Lung (tissue), 12 donors: Measurements from ENCODE around the gene SULT4A1. TPM values are rescaled to one million over a fixed set of nuclear protein-coding genes. Genes with fewer than 3 reads are reported as not detected.

Experiments
- ATAC-seq: fragments of 200-7000 bp; cut with Tn5 transposase; one replicate; pipeline ENCODE4 v1.9.1; 2020; ENCODE audit warnings: moderate number of reproducible peaks; ENCODE audit not compliant: insufficient read depth, low FRiP score
- DNase-seq, 3 donors: peaks; one replicate each; pipeline ENCODE4 v3.0.0-alpha.2; 2013 to 2017
- H3K27ac ChIP-seq, 2 donors: one replicate each; pipeline ENCODE4 v1.5.1; 2013; ENCODE audit warnings: mild to moderate bottlenecking in 2 of 2, moderate library complexity in 2 of 2, control low read depth in 1 of 2, inconsistent platforms in 1 of 2, low read depth in 1 of 2, low read length in 1 of 2
- H3K27me3 ChIP-seq, 3 donors: one replicate each; pipeline ENCODE4 v1.5.1; 2013; ENCODE audit warnings: low read length in 2 of 3; ENCODE audit not compliant: control insufficient read depth in 3 of 3, insufficient read depth in 3 of 3
- H3K36me3 ChIP-seq, 4 donors: one replicate each; pipeline ENCODE4 v1.5.1; 2013; ENCODE audit warnings: low read length in 4 of 4, mild to moderate bottlenecking in 1 of 4, moderate library complexity in 1 of 4; ENCODE audit not compliant: control insufficient read depth in 4 of 4, insufficient read depth in 4 of 4
- H3K4me1 ChIP-seq, 5 donors: one replicate each; pipeline ENCODE4 v1.5.1; 2013; ENCODE audit warnings: low read length in 5 of 5, mild to moderate bottlenecking in 2 of 5, moderate library complexity in 1 of 5; ENCODE audit not compliant: control insufficient read depth in 5 of 5, insufficient read depth in 5 of 5
- H3K4me3 ChIP-seq: one replicate; pipeline ENCODE4 v1.5.1; 2013; ENCODE audit warnings: mild to moderate bottlenecking, control low read depth, moderate library complexity
- H3K9ac ChIP-seq, 2 donors: one replicate each; pipeline ENCODE4 v1.5.1; 2013; ENCODE audit warnings: low read length in 2 of 2, control low read depth in 1 of 2; ENCODE audit not compliant: insufficient read depth in 1 of 2
- H3K9me3 ChIP-seq, 4 donors: one replicate each; pipeline ENCODE4 v1.5.1; 2013; ENCODE audit warnings: low read length in 3 of 4, mild to moderate bottlenecking in 1 of 4, moderate library complexity in 1 of 4; ENCODE audit not compliant: control insufficient read depth in 4 of 4, insufficient read depth in 3 of 4
- WGBS, 2 donors: extraction: QIAGEN DNeasy Blood & Tissue Kit; methylation state at CpG; one replicate each; pipeline ENCODE4 v1.1.7; 2013; 5-methylcytosine and 5-hydroxymethylcytosine counted together
- polyA plus RNA-seq, 2 donors: library from polyadenylated mRNA; stranded (reverse); fragments of 200-250 nt; gene quantifications; one replicate each; pipeline ENCODE4 v1.2.1, GENCODE V29; 2013
- total RNA-seq, 2 donors: library from RNA; depleted of rRNA in 1 of 2; stranded (reverse); fragments of >200 nt in 1 of 2; gene quantifications; one replicate each; pipeline ENCODE4 v1.2.1, GENCODE V29; 2014 to 2021
- TF ChIP-seq, protein P1 (sequence below): IDR thresholded peaks from 2 replicates; pipeline ENCODE4 v1.5.1; 2012; ENCODE audit warnings: mild to moderate bottlenecking; ENCODE audit errors: control extremely low read depth, extremely low read depth
- donor health status: control.
- donor health status: control.
- donor health status: Bipolar disorder and iron deficiency.
- donor health status: healthy.
- donor health status: DM: yes; HTN: yes; CAD: no.

SULT4A1 gene
- total and polyA plus RNA-seq, 4 donors, result 0.06 to 0.31 (median 0.26) TPM; not detected in 1

DNA sequence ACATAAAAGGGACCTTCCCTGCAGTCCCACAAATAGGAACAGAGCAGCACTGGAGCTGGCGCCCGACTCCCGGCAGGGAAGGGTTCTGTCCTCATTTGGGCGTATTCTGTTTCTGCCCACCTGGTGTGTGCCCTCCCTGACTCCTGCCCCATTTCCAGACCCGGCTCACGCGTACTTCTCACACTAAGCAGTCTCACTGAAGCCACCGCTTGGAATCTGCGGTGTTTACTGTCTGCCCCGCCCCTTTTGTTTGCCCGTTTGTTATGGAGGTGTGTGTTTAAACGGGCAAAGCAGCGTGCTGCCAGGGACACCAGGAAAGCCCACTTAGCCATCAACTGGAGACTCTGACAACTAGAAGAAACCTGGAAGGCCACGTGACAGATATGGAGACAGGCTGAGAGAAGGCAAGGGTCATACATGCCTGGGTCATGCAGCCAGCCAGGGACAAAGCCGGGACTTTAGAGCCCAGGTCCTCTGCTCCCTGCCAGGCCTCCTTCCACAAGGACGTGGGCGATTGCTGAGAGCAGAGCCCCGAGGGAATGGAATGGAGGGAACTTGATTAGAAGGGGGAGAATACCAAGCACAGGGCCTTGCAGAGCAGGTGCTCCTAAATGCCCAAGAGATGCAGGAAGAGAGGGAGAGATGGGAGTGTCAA lies 41.5 kb downstream of the SULT4A1 start:
- ATAC-seq, result no peak

DNA sequence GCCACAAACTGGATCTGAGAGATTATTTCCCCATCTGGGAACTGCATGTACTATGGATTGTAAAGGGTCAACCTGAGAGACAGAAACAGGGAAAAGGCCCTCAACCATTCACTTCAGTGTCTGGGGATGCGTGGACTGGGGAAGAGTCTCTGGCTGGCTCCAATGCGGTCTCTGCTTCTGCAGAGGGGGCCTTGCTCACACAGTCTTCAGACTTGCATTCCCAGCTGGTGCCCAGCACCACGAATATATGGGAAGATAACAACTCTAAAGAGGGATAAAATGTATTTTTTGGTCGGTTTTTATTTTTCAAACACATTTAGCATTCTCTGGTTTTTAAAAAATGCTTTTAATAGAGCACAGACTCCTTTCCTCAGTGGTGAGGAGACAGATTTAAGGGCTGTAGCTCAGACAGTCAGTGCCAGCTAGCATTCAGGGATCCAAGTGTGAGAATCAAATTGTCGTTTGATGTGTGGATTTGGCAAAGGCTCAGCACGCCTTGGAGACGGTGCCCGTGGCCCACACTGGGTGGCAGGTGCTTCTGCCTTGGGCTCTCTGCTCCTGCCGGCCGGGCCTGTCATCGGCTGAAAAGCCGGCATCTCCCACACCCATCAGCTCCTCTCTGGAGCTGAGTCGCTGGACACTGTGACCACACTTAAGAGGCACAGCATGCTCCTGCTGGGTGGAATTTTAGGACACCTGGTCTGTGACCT lies 42.2 kb downstream of the SULT4A1 start:
- Histone ChIP-seq H3K9me3 (peaks cover 0 to 3% (median 0%) of the 10 kb centered on the region in 4 donors), H3K4me1 (peaks cover 0 to 13% (median 0%) of the 10 kb centered on the region in 5 donors), H3K4me3 (no peak overlapping the region), H3K27ac (no peak overlapping the region), H3K27me3 (no peaks in the 10 kb centered on the region), H3K9ac (no peak overlapping the region), H3K36me3 (no peaks in the 10 kb centered on the region)
- TF ChIP-seq, protein P1, sequence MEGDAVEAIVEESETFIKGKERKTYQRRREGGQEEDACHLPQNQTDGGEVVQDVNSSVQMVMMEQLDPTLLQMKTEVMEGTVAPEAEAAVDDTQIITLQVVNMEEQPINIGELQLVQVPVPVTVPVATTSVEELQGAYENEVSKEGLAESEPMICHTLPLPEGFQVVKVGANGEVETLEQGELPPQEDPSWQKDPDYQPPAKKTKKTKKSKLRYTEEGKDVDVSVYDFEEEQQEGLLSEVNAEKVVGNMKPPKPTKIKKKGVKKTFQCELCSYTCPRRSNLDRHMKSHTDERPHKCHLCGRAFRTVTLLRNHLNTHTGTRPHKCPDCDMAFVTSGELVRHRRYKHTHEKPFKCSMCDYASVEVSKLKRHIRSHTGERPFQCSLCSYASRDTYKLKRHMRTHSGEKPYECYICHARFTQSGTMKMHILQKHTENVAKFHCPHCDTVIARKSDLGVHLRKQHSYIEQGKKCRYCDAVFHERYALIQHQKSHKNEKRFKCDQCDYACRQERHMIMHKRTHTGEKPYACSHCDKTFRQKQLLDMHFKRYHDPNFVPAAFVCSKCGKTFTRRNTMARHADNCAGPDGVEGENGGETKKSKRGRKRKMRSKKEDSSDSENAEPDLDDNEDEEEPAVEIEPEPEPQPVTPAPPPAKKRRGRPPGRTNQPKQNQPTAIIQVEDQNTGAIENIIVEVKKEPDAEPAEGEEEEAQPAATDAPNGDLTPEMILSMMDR, result no peak
- ATAC-seq (no peak), DNase-seq (no peak)
- WGBS, 2 donors, result 86 to 90% methylated on average over 13 of the region's 13 CpGs

More for the DNA sequence above, 41.5 kb downstream of the SULT4A1 start:
- peaks cover 0 to 3% (median 0%) of the 10 kb centered on the region in 4 donors for H3K9me3 ChIP-seq
- 63 to 80% methylated on average over 18 of the region's 18 CpGs for WGBS, 2 donors
- no peak overlapping the region for H3K27ac ChIP-seq
- H3K4me1 ChIP-seq, result peaks cover 0 to 13% (median 0%) of the 10 kb centered on the region in 5 donors
- no peak overlapping the region for H3K9ac ChIP-seq
- H3K4me3 ChIP-seq, result no peak overlapping the region
- no peaks in the 10 kb centered on the region for H3K36me3 ChIP-seq
- TF ChIP-seq, protein P1, result no peak
- H3K27me3 ChIP-seq, result no peaks in the 10 kb centered on the region
- no peak for DNase-seq

DNA sequence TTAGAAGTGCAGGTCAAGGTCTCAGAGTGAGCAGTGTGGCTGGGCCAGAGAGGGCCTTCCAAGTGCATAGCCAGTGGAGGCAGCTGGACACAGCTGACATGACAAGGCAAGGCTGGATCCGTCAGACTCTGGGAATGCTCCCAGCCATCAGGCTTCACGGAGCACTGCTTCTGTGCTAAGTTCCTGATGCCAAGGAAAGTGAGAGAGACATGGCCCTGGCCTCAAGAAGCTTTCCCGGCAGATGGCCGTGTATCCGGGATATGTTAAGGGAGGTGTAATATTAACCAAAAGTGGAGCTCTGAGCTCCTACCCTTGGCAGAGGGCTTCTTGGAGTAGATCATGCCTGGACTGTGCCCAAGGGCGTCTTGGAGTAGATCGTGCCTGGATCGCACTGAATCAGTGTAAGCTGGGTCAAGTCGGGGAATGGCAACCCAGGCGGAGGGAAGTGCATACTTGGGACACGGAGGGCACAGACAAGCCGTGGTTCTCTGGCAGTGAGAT lies 42.8 kb downstream of the SULT4A1 start:
- TF ChIP-seq, protein P1, result no peak
- H3K9me3 ChIP-seq, result peaks cover 0 to 3% (median 0%) of the 10 kb centered on the region in 4 donors
- DNase-seq (no peak), ATAC-seq (no peak)
- no peak overlapping the region for H3K27ac ChIP-seq
- no peaks in the 10 kb centered on the region for H3K27me3 ChIP-seq
- WGBS, 2 donors, result 81 to 94% methylated on average over 12 of the region's 12 CpGs
- no peak overlapping the region for H3K4me3 ChIP-seq
- H3K4me1 ChIP-seq, result peaks cover 0 to 13% (median 0%) of the 10 kb centered on the region in 5 donors
- H3K9ac ChIP-seq, result no peak overlapping the region
- H3K36me3 ChIP-seq, result no peaks in the 10 kb centered on the region
